Activated naive CD4-positive, alpha-beta T cell treated with anti-CD3 and anti-CD28 coated beads, Interleukin-2, amount 10 ng/mL, durations not matched to agents 7 days and 5 days (primary cell): Measurements from ENCODE around the gene MAPK1.

ENCODE experiments used
- CTCF ChIA-PET: fragments of 350-600 bp; sonication (Branson Sonifier 250); formaldehyde crosslinking; loops from one replicate; lab custom pipeline; 2021; ENCODE audit warnings: antibody characterized with exemption; lab: Charles Lee
- DNase-seq: peaks from one replicate; pipeline ENCODE4 v3.0.0-alpha.2; 2020
- H3K27ac Mint-ChIP-seq: one replicate; pipeline ENCODE4 v1.8.0; 2021; ENCODE audit warnings: mild to moderate bottlenecking, moderate library complexity, mixed read lengths
- H3K27me3 Mint-ChIP-seq: one replicate; pipeline ENCODE4 v1.8.0; 2021; ENCODE audit warnings: mild to moderate bottlenecking, mixed read lengths
- H3K36me3 Mint-ChIP-seq: one replicate; pipeline ENCODE4 v1.8.0; 2021; ENCODE audit warnings: mixed read lengths
- H3K4me1 Mint-ChIP-seq: one replicate; pipeline ENCODE4 v1.8.0; 2021; ENCODE audit warnings: mixed read lengths
- H3K4me3 Mint-ChIP-seq: one replicate; pipeline ENCODE4 v1.8.0; 2021; ENCODE audit warnings: mild to moderate bottlenecking, moderate library complexity, mixed read lengths
- H3K9me3 Mint-ChIP-seq: one replicate; pipeline ENCODE4 v1.8.0; 2021; ENCODE audit warnings: mixed read lengths

The MAPK1 gene

DNA sequence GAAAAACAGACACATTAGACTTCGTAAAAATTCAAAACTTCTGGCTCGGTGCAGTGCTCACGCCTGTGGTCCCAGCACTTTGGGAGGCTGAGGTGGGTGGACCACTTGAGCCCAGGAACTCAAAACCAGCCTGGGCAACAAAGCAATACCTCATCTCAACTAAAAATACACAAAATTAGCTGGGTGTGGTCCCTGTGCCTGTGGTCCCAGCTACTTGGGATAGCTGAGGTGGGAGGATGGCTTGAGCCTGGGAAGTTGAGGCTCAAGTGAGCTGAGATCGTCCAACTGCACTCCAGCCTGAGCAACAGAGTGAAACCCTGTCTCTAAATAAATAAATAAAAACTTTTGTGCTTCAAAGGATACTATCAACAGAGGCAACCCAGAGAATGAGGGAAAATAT, 155.6 kb downstream of the MAPK1 start:
- Mint-ChIP-seq H3K4me1 (peaks cover 2% of the 10 kb centered on the region), H3K4me3 (no peak overlapping the region), H3K9me3 (no peaks in the 10 kb centered on the region), H3K27ac (no peak overlapping the region), H3K27me3 (peaks cover 4% of the 10 kb centered on the region), H3K36me3 (no peaks in the 10 kb centered on the region)
- DNase-seq: no peak
- CTCF ChIA-PET: interaction anchor here (0.7 to 1.2 kb wide), 2 partner anchors 15 to 241 kb away, joined by 3 read pairs; no protein-coding TSS in a partner anchor

GRCh38 chr22:21710156-21710555, 157.3 kb downstream of the MAPK1 start:
- Mint-ChIP-seq H3K36me3 (no peaks in the 10 kb centered on the region), H3K9me3 (no peaks in the 10 kb centered on the region), H3K27me3 (peaks cover 4% of the 10 kb centered on the region), H3K4me1 (peaks cover 2% of the 10 kb centered on the region), H3K4me3 (no peak overlapping the region), H3K27ac (no peak overlapping the region)
- CTCF ChIA-PET: no interaction called here
- no peak for DNase-seq

DNA sequence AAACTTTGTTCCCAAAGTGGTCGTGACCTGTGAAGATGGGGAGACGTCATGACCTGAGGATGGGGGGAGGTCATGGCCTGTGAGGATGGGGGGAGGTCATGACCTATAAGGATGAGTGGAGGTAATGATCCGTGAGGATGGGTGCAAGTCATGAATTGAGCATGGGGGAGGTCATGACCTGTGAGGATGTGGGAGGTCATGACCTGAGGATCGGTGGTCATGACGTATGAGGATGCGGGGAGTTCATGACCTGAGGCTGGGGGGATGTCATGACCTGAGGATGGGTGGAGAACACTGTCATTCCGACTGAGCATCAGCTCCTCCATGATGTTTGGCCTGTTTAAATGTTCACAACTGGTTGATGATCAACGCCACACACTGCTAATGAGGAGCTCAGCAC, 157.8 kb downstream of the MAPK1 start:
- CTCF ChIA-PET: no interaction called here

GRCh38 chr22:21708960-21709359, 158.5 kb downstream of the MAPK1 start:
- H3K4me1 Mint-ChIP-seq: peaks cover 2% of the 10 kb centered on the region
- no peaks in the 10 kb centered on the region for H3K36me3 Mint-ChIP-seq
- DNase-seq: no peak
- CTCF ChIA-PET: no interaction called here
- H3K27ac Mint-ChIP-seq: no peak overlapping the region
- H3K4me3 Mint-ChIP-seq: no peak overlapping the region
- peaks cover 4% of the 10 kb centered on the region for H3K27me3 Mint-ChIP-seq
- H3K9me3 Mint-ChIP-seq: no peaks in the 10 kb centered on the region

More for the DNA sequence above, 157.8 kb downstream of the MAPK1 start:
- no peak for DNase-seq
- Mint-ChIP-seq H3K4me1 (peaks cover 2% of the 10 kb centered on the region), H3K4me3 (no peak overlapping the region), H3K27me3 (peaks cover 4% of the 10 kb centered on the region), H3K36me3 (no peaks in the 10 kb centered on the region), H3K27ac (no peak overlapping the region), H3K9me3 (no peaks in the 10 kb centered on the region)

DNA sequence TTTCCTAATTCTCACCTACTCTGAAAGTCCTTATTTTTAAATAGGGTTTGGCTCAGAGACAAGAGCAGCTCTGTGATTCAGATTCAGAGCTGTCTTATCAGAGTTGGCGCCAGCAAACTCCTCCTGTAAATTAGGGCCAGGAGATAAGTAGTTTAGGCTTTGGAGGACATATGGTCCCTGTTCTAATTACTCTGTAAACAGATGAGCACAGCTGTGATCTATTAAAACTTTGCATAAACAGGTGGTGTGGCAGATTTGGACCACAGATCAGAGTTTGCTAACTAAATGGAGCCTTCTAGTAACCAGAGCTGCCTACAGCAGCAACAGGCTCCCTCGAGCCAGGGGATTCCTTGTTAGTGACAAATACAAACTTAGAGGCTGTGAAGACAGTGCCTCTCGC, 159.8 kb downstream of the MAPK1 start:
- CTCF ChIA-PET: no interaction called here
- H3K9me3 Mint-ChIP-seq: no peaks in the 10 kb centered on the region
- no peak overlapping the region for H3K27ac Mint-ChIP-seq
- no peaks in the 10 kb centered on the region for H3K36me3 Mint-ChIP-seq
- H3K4me3 Mint-ChIP-seq: no peak overlapping the region
- no peak for DNase-seq
- H3K4me1 Mint-ChIP-seq: peaks cover 2% of the 10 kb centered on the region
- H3K27me3 Mint-ChIP-seq: no peaks in the 10 kb centered on the region
